HG02588 (cell line): ENCODE data around the gene CST6.
"Not testable (repeated sequence)": the region's sequence is repeated elsewhere in the genome, so short reads cannot be mapped to it uniquely, and the experiment has no call there.

ENCODE experiments used
- ATAC-seq: cut with Tn5 transposase; IDR thresholded peaks from one replicate; pipeline ENCODE4 v1.9.1; 2021; ENCODE audit warnings: mild to moderate bottlenecking, moderate library complexity; ENCODE audit not compliant: unreplicated experiment

CST6 gene

DNA sequence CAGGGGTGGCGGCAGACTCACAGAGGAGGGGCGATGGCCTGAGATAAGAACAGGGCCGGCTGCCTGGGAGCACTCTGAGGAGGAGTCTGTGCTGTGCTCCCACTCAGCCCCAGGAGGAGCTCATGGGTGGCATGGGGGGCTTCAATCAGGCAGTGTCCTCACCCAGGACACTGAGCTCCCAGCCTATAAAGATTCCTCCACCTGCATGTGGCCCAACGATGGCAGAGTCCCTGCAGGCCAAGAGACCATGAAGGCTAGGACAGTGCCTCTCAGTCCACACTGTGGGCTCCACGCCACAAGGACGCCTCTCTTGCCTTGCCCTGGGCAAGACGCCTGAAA lies 1.9 kb downstream of the CST6 start:
- ATAC-seq = no peak

DNA sequence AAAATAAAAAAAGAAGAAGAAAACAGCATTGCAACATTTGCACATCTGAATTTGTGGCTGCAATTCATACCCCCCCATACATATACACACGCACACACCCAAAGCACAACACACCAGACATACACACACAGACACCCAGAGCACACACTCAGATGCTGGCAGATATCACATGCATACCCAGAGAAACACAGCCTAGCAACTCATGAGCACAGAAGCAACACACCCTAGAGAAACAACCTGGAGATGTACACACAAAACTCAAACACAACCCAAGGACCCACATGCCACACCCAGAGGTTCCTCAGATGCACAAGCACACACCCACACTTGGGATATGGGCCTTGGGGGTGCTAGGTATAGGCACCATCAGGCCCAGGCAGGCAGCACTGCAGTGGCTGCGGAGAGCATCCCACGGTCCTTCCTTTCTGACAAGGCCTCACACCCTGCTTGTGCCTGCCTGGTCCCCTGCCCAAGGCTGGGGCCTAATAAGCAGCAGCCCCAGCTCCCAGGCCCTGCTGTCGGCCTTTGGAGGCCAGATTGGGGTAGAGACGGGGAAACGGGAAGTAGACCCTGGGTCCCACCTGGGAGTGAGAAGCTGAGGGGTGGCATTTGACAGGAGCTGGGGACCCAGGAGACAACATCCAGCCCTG lies 3.1 kb downstream of the CST6 start:
- ATAC-seq = no peak

DNA sequence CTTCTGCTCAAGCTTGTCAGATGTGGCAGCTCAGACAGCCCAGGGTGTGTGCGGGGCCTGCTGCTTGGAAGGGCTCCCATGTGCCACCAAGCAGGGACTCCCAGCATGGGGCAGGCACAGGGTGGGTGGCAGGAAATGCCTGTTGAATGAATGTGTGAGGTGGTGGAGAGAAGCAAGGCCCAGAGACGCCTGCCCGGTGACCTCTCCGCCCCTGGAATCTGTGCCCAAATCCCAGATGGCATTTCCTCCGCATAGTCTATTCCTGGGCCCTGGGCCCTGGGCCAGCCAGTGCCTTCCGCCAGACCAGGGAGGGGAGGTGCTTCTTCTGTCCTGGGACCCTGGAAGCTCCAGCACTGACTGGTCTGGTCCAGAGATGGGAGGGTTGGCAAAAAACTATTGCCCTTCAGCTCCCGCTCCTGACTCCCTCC lies 3.7 kb downstream of the CST6 start:
- ATAC-seq = no peak

DNA sequence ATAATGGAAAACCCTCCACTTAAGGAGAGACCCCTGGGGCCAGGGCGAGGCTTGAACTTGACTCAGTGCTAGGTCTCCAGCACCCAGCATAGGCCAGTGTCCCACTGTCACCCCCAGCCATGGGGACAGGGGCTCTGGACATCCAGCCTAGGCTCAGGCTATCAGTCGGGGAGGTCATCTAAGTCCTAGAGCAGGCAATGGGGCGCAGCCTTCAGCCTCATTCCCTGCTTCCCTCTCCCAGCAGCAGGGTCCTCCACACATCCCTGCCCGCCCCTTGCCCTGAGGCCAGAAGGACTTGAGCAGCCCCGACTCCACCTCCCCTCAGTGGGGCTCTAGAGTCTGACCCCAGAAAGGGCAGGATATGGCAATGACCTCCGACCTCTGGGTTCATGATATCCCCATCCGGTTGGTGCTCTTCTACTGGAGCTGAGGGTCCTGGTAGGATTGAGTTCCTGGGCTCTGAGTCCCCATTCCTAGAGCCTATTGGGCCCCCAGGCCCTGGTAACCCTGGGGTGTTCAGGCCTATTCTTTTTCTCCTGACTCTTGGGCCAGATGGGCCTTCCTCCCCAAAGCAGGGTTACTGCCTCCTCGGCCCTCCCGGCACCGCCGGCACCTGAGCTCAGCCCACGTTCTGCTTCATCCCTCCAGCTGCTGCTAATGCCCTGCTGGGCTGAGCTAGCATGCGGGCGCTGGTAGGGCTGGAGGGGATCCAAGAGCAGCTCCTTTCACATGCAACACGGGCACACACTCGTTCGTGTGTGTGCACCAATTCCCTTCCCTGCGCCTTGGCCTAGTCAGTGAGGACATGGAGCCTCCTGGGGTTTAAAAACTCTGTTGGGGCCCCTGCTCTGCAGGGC lies 4.4 kb downstream of the CST6 start:
- no peak for ATAC-seq

DNA sequence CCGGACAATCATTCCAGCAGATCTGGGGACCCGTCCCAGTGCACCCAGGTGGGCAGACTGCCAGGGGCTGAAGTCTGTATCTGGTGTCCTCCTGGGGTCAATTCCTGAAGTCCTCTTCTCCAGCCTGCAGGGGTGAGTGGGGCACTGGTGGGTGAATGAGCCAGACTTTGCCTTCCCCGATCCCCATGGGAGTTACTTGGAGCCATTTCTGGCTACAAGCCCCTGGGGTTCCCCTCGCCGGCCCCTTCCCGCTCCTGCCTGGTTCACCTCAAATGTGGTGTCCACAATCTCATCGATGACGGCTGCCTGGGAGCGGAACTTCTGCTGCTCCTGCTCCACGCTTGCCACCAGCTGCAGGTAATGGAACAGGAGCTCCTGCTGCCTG lies 5.0 kb downstream of the CST6 start:
- ATAC-seq = no peak

DNA sequence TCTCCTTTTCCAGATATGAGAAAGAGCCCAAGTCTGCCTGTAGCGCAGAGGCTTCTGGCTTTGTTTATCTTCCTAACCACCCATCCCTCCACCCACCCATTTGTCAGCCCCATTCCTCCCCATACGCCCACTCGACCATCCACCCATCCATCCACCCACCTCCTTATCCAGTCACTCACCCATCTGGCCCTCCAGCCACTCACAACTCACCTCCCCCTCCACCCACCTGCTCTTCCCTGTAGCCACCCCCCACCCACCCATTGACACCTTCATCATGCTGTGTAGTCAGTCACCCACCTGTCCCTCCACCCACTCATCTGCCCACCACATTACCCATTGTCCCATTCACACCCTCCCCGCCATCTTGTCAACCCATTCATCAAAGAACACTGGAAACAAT lies 5.5 kb downstream of the CST6 start:
- ATAC-seq = no peak

DNA sequence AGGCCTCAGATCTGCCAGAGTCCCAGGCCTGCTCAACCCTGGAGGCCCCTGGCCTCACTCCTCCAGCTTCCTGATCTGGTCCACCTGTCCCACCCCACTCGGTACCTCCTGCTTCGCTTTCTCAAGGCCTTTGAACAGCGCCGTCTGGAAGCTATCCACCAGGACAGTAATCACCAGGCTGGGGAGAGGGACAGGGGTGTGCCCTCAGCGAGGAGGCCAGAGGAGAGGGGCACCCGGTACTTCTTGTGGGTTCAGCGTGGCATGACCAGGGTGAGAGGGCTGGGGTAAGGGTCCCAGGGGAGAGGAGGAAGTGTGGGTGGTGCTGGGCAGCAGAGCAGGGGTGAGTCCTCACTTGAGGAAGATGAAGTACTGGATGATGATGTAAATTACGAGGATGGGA lies 8.4 kb downstream of the CST6 start:
- ATAC-seq = no peak

DNA sequence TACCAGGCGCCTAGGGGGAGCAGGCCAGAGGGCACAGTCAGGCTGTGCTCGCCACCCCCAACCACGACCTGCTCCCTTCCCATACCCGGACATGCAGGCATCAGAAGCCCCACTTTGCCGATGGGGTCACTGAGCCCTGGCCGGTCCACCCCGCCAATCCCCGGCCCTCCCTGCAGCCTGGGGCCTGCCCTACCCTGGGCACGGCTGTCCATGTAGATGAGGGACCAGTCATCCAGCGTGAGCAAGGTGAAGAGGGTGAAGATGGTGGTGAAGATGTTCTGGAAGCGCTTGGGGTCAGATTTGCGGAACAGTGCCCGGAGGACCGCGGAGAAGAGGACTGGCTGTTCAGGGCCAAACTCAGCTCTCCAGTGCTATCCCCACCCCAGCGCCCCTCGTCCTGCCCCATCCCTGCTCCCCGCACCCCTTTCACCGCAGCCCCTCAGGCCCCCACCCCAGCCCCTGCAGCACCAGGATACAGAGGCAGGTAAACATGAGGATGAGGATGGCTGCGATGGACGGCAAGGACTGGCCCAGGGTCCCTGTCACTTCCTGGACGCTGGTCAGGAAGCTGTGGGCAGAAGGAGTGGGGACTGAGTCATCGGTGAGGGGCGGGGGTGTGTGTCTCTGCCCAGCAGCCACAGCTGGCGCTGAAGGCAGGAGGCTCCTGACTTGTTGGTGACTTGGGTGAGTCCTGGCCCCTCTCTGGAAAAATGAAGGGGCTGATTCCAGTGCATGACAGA lies 9.0 kb downstream of the CST6 start:
- no peak for ATAC-seq

DNA sequence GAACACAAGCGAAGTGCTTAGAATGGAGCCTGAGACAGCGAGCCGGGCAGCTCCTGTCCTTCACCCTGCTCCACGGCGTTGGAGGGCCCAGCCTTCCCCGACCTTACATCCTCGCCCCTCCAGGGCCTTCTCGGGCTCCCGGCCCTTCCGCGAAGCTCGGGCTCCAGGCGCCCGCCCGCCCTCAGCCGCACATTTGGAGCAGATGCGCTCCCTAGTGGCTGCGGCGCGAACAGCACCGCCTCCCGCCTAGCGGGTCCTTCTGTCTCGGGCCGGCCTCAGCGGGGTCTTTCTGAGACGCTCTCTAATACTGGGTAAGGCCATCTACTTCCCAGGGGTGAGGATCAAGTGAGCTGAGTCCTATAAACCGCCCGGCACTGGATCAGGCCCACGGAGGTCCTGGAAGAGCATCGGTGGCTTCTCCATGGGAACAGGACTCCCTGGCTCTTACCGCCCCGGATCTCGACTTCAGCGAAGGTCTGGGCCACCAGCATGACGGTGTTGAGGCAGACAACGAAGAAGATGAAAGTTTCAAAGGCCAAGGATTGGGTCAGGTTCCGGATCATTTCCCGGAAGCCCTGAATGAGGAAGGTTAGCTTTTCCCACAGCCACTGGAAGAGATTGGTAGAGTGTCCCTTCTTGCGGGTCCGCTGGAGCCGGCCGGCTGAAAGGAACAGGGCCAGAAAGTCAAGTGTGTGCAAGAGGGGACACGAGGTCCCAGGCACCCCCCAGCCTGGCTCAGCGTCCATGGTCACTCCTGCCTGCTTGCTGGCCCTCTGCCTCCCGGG lies 10.8 kb downstream of the CST6 start:
- ATAC-seq = no peak

DNA sequence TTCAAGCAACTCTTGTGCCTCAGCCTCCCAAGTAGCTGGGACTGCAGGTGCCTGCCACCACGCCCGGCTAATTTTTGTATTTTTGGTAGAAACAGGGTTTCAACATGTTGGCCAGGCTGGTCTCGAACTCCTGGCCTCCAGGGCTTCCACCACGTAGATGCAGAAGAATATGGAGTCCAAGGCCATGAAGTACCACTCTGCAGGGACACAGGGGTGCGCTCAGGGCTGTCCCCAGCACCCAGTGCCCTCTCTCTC lies 11.3 kb downstream of the CST6 start:
- not testable (repeated sequence) for ATAC-seq

DNA sequence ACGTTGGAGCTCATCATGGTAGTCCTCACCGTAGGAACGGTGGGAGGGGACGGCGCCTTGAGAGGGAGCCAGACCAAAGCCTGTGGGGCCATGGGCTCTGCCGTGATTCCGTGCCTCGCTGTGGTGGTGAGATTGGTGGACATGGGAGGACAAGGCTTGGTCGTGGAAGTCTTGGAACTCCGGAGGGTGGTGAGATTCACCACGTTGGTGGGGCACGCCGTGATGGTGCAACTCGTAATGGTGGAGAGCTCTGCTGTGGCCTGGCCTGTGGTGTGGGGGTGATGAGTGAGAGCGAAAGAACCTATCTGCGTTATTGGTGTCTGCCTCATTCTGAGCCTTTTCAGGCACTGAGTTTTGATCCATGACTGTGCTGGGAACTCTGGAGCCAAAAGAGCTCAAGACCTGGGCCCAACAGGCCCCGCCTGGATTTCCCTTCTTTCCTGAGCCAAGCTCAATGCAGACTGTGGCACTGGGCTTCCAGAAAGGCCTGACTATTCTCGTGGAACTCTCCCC lies 14.3 kb downstream of the CST6 start, which contains the start of gene CATSPER1:
CATSPER1 (minus strand) TSS at position 463 of the 513 bp plus-strand sequence; CDS start at position 363, 100 bp downstream.
- ATAC-seq = no peak

DNA sequence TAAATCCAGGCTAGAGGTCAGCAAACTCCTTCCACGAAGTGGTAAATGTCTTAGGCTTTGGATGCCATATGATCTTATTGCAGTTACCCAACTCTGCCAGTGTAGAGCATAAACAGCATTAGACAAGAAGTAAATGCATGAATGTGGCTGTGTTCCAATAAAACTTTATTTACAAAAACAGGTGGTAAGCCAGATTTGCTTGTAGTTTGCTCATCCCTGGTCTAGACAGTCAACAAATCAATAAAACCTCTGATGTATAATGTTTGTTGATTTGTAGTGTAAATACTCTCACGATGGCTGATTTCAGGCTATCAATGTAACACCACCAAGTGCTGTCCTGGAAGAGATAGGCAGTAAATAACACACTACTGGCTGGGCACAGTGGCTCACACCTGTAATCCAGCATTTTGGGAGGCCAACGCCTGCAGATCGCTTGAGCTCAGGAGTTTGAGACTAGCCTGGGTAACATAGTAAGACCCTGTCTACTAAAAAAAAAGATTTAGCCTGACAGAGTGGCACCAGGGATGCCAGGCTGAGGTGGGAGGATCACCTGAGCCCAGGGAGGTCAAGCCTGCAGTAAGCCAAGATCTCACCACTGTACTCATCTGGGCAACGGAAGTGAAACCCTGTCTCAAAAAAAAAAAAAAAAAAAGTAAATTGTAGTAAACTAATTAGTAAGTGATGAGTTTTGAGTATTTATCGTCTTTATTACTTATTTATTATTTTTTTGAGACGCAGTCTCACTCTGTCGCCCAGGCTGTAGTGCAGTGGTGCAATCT lies 21.3 kb downstream of the CST6 start:
- ATAC-seq = no peak

DNA sequence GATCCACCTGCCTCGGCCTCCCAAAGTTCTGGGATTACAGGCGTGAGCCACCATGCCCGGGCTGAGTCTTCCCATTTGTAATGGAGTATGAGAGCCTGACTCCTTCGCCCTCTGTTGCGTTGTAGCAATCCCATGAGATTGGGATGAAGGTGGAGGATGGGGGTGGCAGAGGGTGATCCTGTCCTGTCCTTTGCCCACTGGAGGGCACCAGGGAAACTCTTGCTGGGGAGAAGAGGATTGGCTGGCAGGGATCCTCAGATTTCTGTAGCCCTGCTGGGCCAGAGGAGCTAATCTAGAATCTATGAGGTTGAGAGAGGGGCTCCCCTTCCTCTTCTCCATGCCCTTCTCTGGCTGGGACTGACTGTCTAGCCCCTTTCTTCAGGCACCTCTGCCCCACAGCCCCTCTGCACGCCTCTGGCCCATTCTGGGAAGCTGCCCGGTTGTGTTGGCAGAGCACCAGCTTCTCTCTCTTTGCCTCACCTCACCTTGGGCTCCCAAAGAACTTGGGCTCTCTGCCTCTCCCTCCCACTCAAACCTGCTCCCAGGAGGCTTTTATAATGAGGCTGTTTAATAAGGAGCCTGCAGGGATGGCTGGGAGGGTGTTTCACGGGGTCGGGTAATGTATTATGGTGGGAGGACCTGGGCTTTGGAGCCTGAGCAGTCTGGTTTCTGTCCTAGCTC lies 24.0 kb downstream of the CST6 start:
- no peak for ATAC-seq

DNA sequence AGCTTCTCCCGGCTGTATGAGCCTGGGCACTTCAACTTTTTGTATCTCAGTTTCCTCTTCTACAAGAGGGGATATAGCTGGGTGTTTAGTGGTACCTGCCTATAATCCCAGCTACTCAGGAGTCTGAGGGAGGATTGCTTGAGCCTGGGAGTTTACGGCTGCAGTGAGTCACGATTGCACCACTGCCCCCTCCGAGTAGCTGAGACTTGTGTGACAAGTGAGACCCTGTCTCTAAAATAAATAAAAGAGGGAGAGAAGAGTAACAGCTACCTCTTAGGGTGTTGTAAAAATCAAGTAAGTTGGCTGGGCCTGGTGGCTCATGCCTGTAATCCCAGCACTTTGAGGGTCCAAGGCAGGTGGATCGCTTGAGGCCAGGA lies 24.5 kb downstream of the CST6 start:
- no peak for ATAC-seq

DNA sequence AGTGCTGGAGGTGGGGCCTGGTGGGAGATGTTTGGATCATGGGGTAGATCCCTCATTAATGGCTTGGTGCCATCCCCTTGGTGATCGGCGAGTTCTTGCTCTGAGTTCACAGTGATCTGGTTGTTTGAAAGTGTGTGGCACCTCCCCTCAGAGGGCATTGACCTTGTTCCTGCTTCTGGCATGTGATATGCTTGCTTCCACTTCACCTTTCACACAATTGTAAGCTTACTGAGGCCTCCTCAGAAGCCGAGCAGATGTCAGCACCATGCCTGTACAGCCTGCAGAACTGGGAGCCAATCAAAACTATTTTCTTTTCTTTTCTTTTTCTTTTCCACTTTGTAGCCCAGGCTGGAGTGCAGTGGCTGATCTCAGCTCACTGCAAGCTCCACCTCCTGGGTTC lies 25.5 kb downstream of the CST6 start:
- ATAC-seq = no peak

DNA sequence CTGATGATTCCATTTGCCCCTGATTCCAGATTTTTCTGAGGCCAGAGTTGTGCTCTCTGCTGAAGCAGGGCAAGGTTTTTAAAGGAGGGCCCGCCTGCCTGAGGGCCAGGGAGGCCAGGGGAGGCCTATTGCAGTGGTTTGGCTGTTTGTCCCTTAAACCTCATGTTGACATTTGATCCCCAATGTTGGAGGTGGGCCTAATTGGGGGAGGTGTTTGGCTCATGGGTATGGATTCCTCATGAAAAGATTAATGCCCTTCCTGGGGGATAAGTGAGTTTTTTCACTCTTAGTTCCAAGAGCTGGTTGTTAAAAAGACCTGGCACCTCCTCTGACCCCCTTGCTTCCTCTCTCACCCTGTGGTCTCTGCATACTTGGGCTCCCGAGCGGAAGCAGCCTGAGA lies 28.0 kb downstream of the CST6 start:
- no peak for ATAC-seq

DNA sequence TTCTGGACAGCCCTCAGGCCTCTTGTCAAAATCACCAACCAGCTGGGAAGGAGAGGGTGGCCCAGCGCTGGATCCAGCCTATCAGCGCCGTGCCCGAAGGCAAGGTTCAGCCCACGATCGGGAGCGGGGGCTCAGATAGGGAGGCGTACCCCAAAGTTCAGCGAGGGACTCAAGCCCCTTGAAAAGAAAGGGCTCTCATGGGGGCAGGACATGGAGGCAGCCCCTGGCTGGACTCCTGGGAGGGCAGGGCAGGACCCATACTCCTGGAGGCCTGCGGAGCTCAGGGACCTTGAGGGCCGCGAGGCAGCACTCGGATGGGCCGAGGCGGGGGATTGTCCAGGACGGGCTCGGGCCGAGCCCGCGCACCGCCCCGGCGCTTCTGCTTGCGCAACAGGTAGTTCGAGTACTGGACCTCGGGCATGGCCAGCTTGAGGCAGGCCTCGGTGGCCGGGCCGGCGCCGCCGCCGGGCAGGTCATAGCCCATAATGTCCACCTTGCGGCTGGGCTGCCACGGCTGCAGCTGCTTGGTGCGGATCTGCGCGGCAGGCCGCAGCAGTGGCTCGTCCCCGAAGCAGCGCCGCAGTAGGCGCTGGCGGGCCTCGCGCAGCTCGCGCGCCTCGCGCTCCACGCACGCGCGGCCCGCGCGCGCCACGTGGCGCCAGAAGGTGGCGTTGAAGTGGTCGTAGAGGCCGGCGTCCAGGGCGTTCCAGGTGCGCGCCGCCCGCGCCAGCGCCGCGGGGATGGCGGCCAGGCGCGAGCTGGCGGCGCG lies 30.6 kb downstream of the CST6 start:
- ATAC-seq = no peak

DNA sequence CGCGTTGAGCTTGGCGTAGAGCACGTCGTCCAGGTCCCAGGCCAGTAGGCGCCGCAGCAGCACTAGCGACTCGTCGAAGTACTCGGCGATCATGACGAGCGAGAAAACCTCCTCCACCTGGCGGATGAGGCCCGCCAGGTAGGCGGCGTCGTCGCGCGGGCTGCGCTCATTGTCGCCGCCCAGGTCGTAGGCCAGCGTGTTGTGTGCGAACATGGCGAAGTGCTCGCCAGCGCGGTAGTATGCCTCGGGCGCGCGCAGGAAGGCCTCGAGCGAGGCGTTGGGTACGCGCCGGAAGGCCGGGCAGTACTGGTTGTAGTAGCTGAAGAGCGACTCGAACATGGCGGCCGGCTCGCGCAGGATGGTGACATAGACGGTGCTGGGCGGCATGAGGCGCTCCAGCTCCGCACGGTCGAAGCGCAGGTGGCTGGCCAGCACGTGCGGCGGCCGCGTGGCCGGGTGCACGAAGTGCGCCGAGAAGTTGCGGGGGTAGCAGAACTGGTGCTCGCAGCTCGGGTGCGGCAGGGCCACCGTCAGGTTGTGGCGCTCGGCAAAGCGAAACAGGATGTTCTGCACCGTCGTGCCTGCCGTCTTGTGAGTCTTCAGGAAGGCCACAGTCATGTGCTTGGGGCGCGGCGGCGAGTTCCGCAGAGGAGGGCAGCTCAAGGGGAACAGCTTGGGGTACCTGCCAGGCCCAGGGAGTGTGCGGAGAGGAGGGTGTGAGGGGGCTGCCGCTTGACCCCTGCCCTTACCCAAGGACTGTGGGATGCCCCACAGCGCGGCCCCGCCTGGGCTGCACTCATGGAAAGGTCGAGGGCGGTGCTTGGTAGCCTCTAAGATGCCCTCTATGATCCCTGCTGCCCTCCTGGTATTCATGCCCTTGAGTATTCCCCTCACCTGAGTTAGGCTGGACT lies 31.4 kb downstream of the CST6 start:
- ATAC-seq = no peak
